T-helper 22 cell (primary cell): ENCODE measurements around the gene TESMIN.

Source experiments
- DNase-seq: peaks from one replicate; pipeline ENCODE4 v3.0.0-alpha.2; 2020; ENCODE audit warnings: low read depth

TESMIN gene

DNA sequence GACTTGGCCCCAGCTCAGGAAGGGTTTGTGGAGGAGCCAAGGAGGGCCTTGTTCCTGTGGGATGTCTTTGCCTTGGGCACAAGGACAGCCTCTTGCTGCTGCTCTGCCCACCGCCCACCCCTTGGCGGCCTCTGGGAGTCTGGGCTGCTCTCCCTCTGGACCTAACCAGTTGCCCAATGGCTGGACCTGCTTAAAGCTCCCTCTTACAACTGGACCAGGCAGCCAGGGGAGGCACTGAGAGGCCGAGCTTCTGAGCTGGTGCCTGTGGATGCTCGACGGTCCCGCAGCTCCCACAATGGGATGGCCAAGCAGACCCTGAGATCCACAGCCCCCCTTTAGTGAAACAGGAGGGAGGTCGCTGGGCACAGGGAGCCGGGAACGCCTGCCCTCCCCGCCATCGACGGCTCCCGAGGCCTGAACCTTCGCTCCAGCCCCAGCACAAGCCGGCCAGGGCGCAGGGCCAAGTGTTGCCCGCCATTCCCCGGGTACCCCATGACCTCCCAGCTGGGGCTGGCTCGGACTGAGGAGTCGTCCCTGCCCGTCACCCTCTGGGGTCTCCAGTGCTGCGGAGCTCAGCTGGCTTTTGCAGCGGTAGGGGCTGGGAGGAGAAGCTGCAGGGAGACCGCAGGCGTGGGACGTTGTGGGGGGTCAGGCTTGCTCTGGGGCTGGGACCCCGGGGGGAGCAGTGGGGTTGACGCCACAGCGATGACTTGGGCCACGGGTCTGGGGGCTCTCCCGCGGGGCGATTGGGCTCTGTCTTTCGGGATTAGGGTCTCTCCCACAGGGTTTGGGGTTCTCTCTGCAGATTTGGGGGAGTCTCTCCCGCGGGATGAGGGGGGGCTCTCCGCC is 67.6 kb downstream of the TESMIN start:
- DNase-seq = no peak

GRCh38 chr11:68683121-68683520 is 68.2 kb downstream of the TESMIN start:
- DNase-seq = no peak

DNA sequence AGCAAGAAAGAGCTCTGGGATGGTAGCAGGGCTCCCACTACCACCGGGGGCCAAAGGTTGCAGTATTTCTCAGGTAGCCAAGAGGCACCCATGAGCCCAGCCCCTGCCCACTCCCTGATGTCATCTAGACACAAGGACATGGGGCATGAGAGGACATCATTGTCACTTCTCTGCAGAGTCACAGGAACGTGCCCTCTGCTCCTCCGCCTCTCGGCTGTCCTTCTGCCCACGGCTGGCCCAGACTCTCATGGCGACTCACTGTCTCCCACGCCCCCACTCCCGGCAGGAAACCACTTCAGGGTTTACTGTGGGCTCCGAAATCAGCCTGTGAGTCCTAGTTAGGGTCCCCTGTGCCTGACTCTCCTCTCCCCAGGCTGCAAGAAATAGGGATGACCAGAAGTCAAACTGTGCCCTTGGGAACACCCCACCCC is 68.8 kb downstream of the TESMIN start:
- no peak for DNase-seq

GRCh38 chr11:68680541-68681231 is 70.6 kb downstream of the TESMIN start:
- DNase-seq = no peak

GRCh38 chr11:68678031-68678441 is 73.3 kb downstream of the TESMIN start:
- no peak for DNase-seq

DNA sequence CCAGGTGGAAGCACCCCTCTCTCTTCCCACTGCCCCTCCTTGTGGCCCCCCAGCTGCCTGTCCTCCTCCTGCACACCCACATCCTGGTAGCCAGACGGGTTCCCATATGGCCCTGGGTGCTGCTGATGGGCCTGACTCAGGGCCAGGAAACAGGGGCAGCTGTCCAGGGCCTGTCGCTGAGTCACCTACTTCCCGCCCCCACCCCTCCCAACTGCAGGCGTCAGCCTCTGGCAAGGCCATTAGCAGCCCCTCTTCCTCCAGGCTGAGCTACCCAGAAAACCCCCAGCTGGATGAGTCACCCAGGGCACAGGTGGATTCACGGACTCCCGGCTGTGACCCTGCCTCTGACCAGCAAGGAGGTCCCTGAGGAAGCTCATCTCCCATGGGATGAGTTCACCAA is 73.9 kb downstream of the TESMIN start:
- no peak for DNase-seq

- no peak for DNase-seq
Measured at GRCh38 chr11:68674461-68674860, 76.9 kb downstream of the TESMIN start.

DNA sequence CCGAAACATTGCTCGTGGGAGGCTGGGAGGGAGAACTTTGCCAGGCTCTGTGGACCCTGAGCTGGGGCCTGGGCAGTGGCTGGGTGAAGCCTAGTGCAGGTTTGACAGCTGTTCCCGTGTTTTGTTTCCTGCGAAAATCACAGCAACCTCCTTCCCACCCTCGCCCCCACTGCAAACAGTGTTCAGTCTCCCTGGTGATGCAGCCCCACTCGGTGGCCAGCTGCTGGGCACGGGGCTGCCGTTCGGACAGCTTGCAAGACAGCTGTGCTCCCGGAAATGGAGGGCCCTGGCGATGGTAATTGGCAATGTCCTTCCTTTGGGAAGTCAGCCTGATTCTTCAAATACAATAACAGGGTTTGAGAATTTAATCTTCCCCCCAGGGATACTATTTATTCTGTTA is 77.3 kb downstream of the TESMIN start:
- DNase-seq = no peak

GRCh38 chr11:68673306-68673945 is 77.9 kb downstream of the TESMIN start:
- DNase-seq = no peak

- no peak for DNase-seq
Measured at GRCh38 chr11:68670208-68670992, 80.9 kb downstream of the TESMIN start.

DNA sequence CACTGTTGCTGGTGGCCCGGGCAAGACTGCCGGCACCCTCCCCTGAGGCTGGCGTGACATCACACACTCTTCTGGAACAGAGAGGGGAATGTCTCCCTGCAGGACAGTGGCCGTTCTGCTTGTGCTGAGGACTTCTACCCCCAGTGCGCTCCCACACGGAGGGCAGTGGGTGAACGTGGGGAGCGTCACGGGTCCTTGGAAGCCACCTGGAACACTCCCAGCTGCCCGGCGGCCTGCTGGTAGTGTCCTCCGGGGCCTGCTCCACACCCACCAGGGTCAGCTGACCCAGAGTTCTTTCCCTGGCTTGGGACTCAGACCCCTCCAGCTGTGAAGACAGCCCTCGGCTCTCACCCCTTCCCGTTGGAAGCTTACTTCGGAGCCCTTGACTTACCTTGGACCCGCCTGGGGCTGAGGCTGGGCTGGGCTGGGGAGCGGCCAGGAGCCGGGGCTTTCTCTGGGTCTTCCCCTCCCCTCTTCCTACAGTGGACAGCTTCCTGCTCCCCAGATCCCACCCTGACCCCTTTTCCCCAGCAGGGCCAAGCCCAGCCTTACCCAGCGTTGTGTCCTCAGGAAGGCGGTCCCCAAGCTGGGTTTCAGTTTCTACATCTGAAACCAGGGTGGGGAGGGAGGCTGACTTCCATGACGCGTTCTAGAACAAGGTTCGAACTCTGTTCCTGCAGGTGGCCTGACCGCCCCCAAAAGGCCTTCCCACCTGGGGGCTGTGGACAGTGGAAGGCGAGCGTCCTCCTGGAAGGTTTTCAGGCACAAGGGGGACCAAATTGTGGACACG is 81.8 kb downstream of the TESMIN start:
- DNase-seq = no peak

DNA sequence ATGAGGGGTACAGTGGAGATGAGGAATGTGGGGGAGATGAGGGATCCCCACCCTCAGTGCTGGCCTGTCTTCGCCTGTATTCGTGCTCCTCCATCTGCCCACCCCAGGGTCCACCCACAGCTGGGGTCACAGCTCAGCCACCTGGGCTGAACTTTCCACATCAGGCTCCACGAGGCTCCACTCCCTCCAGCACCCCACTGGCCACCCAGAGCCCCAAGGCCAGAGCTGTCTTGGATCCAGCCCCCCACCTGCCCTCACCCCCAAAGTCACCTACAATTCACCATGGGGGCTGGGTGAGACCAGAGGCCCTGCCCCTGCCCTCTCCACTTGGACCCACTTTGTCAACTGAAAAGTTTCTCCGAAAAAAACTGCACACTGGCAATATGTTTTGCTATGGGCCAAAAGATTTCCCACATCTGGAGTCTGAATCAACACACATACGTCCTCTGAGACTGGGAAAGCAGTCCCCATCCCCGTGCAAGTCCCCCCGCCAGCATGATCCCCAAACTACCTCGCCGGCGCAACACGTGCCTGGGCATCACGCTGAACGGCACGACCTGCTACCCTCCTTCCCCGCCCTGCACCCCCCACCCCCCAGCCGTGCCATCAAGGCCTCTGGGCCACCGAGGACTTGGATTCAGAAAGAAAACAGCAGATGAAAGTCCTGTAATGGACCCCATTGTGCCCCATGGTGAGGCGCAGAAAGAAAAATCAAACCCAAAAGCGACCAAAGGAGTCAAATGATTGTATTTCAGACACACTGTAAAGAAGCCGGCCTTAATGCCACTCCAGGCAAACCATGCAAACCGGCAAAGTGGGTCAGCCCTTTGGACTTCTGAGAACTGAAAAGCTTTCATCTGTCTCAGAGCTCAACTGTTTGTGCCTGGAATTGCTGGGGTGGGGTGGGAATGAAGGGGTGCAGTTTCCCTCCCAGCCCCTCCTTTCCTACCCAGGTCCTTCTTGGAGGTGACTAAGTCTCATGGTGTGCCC is 83.5 kb downstream of the TESMIN start:
- DNase-seq = no peak

DNA sequence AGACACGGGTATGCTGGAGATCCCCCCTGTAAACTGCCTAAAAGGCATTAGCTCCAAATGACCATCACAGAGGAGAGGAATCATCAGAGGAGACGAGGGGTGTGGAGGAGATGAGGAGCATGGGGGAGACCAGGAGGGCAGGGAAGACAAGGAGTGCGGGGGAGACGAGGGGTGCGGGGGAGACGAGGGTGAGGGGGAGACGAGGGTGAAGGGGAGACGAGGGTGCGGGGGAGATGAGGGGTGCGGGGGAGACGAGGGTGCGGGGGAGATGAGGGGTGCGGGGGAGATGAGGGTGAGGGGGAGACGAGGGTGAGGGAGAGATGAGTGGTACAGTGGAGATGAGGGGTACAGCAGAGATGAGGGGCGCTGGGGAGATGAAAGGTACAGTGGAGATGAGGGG is 84.5 kb downstream of the TESMIN start:
- no peak for DNase-seq

DNA sequence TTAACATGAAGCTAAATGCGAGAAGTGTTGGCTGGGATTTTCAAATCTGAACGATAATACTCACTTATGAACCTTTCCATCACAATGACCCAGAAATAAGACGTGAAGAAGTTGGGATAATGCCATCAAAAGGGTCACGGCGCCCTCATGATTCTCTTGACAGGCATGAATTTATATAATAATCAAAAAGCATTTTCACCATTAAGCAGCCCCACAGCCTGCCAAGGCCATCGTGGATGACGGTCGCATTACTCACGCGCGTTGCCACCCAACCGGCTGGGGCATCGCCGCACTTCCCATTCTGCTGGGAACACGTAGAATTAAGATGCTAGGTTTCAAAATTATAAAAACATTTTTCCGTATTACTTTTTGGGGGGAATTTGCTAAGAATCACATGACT is 85.9 kb downstream of the TESMIN start:
- no peak for DNase-seq

- DNase-seq = no peak
Measured at GRCh38 chr11:68664906-68665305, 86.4 kb downstream of the TESMIN start.

DNA sequence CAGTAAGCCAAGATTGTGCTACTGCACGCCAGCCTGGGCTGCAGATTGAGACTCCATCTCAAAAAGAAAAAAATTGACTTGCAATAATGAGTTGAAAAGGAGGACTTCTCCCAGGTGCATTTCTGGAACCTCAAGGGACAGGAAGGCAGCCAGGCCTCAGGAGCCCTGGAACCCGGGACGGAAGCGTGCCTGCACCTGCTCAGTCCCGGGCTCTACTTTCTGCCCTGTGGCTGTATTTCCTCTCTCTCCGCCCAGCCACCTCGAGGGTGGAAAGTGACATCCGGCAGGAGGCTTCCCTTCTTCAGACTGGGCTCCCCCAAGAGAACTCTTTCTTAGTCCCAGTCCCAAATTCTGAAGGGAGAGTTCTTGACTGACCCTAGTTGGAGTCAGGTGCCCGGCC is 87.2 kb downstream of the TESMIN start:
- DNase-seq = no peak

GRCh38 chr11:68663482-68664010 is 87.8 kb downstream of the TESMIN start:
- DNase-seq = no peak

DNA sequence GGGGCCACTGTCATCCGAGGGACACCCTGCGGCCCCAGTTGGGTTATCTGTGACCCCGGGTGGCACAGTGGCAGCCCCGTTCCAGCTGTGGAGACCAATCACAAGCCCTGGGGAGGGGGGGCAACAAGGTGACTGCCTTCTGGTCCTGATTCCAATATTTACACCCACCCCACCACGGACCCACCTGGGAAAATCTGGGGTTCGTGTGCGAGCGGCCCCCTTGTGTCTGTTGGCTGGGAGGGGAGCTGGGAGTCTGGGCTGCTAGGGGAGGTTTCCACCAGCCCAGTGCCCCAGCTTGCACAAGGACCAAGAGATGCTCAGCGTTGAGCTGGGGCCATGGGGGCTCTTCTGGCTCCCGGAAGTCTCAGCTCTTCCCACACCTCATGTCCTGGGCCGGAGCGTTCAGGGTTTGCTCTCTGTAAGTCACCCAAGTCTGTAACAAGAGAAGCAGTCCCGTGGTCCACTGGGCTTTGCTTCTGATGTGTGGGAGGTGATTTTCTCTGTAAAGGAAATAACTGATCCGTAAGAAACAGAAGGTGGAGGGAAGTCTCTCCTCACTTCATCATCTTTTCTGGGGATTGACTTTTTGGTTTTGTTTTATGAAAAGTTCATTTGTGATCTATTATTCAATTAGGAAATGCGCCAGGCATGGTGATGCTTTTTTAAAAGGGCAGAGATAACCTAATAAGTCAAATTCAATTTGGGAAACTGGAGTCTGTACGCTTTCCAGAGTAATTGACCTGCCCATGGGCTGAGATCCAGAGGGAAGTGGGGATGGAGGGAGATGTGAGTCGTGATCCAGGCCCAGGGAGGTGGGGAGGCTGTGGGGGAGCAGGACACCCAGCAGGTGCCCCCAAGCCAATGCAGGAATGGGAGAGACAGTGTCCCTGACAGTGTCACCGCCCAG is 89.4 kb downstream of the TESMIN start:
- no peak for DNase-seq

DNA sequence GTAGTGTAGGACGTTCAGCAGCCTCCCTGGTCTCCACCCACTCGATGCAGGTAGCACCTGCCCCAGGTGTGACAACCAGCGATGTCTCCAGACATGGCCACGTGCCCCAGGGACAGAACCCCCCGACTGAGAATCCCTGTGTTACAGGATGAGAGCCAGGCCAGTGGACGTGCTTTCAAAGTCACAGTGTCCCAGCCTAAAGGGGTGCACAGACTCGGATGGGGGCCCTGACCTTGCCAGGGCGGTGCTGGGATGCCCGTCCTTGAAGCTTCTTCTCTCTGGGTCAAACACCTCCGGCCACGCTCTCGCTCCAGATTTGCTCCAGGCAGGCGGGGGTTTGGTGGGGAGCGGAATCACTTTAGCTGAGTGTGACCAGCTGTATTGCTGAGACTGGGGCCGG is 90.3 kb downstream of the TESMIN start:
- DNase-seq = no peak
